Nucleus accumbens (tissue), 56 donors: Measurements from ENCODE around the gene SIRPA.

Experiments used
- DNase-seq, 56 donors: peaks; one replicate each; lab custom pipeline; 2025; lab: John Stamatoyannopoulos, UW

SIRPA gene

GRCh38 chr20:1944345-1945091, 49.3 kb downstream of the SIRPA start:
- no peak for DNase-seq

GRCh38 chr20:1945134-1945618, 50.0 kb downstream of the SIRPA start:
- peak in 39 of 56 donors; percentile 15 to 67 (median 40) for DNase-seq

GRCh38 chr20:1945660-1946059, 50.5 kb downstream of the SIRPA start:
- no peak for DNase-seq

- no peak for DNase-seq
These were observed 51.2 kb downstream of the SIRPA start for GRCh38 chr20:1946442-1946761.

GRCh38 chr20:1946762-1947534, 51.7 kb downstream of the SIRPA start:
- peak in 9 of 56 donors; percentile 12 to 39 (median 30) for DNase-seq

- DNase-seq = no peak
These were observed 52.3 kb downstream of the SIRPA start for GRCh38 chr20:1947535-1947846.

- DNase-seq = peak in 16 of 56 donors; percentile 14 to 61 (median 36)
These were observed 54.3 kb downstream of the SIRPA start for GRCh38 chr20:1949347-1950100.

GRCh38 chr20:1950836-1951235, 55.6 kb downstream of the SIRPA start:
- DNase-seq = no peak

GRCh38 chr20:1951436-1952115, 56.4 kb downstream of the SIRPA start:
- DNase-seq = no peak

GRCh38 chr20:1952737-1953530, 57.7 kb downstream of the SIRPA start:
- no peak for DNase-seq

- DNase-seq = no peak
These were observed 58.4 kb downstream of the SIRPA start for GRCh38 chr20:1953621-1954020.

GRCh38 chr20:1955217-1955616, 60.0 kb downstream of the SIRPA start:
- DNase-seq = no peak

GRCh38 chr20:1958426-1958825, 63.2 kb downstream of the SIRPA start:
- no peak for DNase-seq

- no peak for DNase-seq
These were observed 63.9 kb downstream of the SIRPA start for GRCh38 chr20:1959156-1959555.

GRCh38 chr20:1961374-1961773, 66.2 kb downstream of the SIRPA start:
- no peak for DNase-seq

- no peak for DNase-seq
These were observed 68.9 kb downstream of the SIRPA start for GRCh38 chr20:1964061-1964460.

- no peak for DNase-seq
These were observed 69.6 kb downstream of the SIRPA start for GRCh38 chr20:1964659-1965405.

GRCh38 chr20:1965520-1966351, 70.5 kb downstream of the SIRPA start:
- peak in 53 of 56 donors; percentile 14 to 91 (median 59) for DNase-seq
